ENCODE data around the gene PCSK9.

The PCSK9 gene

DNA sequence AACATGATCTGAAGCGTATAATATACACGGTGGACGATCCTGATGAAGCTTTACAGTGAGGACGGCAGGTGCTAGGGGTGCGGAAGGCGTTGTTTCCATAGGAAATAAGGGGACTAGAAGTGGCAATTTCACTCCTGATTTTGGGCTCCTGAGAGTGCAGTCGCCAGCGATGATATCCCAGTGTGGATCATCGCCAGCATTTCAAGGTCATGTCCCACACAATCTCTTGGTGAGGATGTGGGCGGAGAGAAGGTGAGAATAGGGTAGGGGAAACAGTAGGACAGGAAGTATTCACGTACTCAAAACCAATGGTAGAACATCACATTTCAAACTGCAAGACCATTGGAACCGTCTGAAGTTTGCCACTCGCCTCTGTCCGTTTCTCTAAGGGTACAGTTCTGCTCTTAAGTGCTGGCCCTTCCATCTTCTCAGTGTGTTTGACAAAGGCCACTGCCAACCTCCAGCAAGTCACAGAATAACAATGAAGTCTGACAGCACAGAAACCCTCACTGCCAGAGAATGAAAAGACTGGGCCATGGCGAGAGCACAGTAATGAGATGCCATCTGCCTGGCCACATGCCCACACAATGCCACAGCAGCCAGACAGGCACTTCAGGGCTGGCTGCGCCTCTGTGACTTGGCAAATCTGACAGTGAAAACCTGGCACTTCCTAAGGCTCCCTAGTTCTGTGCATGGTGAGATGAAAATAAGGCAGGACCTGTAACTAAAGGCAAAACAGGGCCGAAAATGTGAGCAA lies 27.9 kb downstream of the PCSK9 start:
- H3K27ac ChIP-seq, result no peak overlapping the region
- TF ChIP-seq ZFX (IDR thresholded peaks at IDR 0.05), result no peak
- TF ChIP-seq CTCF (conservative IDR thresholded peaks at IDR 0.05), result no peak

- no peak overlapping the region for H3K27ac ChIP-seq
- TF ChIP-seq ZFX (IDR thresholded peaks at IDR 0.05) (no peak), CTCF (conservative IDR thresholded peaks at IDR 0.05) (no peak)
These were observed 28.6 kb downstream of the PCSK9 start for GRCh38 chr1:55067914-55068313.

GRCh38 chr1:55068638-55069037 lies 29.3 kb downstream of the PCSK9 start:
- TF ChIP-seq ZFX (IDR thresholded peaks at IDR 0.05) (no peak), CTCF (conservative IDR thresholded peaks at IDR 0.05) (no peak)

GRCh38 chr1:55069280-55069679 lies 29.9 kb downstream of the PCSK9 start:
- no peak overlapping the region for H3K27ac ChIP-seq
- no peak for TF ChIP-seq ZFX (IDR thresholded peaks at IDR 0.05)
- no peak for TF ChIP-seq CTCF (conservative IDR thresholded peaks at IDR 0.05)

More at GRCh38 chr1:55068638-55069037, 29.3 kb downstream of the PCSK9 start:
- H3K27ac ChIP-seq, result no peak overlapping the region

DNA sequence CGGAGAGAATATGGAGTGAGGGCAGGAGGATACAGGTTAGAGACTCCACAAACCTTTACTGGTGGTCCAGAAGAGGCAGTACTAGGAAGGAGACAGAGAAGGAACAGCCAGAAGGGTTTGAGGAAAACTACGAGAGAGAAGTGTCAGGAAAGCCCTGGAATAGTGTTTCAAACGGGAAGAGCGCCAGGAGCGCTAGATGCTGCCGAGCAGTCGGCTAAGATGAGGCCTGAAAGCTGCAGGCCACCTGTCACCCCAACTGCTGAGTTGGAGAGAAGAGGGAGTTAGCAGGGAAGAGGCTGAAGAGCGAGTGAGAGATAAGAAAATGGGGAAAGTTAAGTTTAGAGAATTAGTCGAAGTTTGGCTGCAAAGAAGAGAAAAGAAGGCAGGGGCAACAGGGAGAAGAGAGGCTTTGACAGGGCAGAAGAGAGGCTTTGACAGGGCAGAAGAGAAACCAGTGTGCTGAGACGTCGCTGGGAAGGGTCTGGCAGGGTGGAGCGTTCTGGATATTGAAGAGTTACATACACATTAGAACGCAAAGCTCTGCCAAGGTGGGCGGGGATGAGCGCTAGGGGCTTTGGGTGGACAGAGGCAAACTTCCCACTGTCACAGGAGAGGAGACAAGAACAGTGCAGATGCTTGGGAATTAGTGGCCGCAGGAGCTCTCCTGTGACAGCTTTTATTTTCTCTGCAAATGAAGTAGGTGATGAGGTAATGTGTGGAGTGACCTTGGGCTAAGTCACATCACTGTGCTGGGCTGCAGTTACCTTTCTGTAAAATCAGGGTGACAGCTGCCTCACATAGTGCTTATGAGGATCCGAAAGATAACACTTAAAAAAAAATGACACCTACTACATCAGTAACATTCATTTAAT lies 31.2 kb downstream of the PCSK9 start:
- no peak overlapping the region for H3K27ac ChIP-seq
- no peak for TF ChIP-seq CTCF (conservative IDR thresholded peaks at IDR 0.05)
- no peak for TF ChIP-seq ZFX (IDR thresholded peaks at IDR 0.05)

DNA sequence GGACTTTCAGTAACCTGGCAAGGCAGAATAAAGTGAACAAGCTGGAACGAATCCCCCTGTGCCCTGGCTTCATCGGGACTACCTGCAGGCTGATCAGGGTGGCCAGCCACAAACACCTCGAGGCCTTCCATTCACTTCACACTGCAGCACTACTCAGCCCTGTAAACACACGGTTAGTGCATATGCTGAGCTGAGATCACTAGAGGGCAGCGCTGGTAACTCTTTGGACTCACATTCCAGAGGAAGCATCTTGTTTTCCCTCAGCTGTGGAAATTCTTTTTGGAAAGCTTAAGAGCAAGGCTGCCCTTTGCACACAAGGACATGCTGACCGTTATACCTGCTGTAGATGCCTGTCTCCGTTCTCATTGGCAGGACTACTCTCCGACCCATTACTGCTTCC lies 32.1 kb downstream of the PCSK9 start:
- no peak overlapping the region for H3K27ac ChIP-seq
- TF ChIP-seq CTCF (conservative IDR thresholded peaks at IDR 0.05) (peak; percentile 78), ZFX (IDR thresholded peaks at IDR 0.05) (no peak)
